Body of pancreas (tissue), 4 donors: ENCODE data around the gene SRGAP2C.
"Not testable (repeated sequence)": the region's sequence is repeated elsewhere in the genome, so short reads cannot be mapped to it uniquely, and the experiment has no call there.

Experiments used
- POLR2A ChIP-seq, 3 donors: fragments of 450-650 bp; IDR thresholded peaks; one replicate each; pipeline ENCODE4 v1.6.1; 2016; ENCODE audit warnings: antibody characterized with exemption in 3 of 3, mild to moderate bottlenecking in 2 of 3
- TF ChIP-seq, protein P1 (sequence below), 7 experiments: fragments of 450-650 bp in 4 of 7; fragments of 200-600 bp in 3 of 7; sonication (generic) in 3 of 7; IDR thresholded peaks; one replicate each; pipeline ENCODE4 v1.5.1; 2016 to 2019; ENCODE audit warnings: antibody characterized with exemption in 7 of 7

DNA sequence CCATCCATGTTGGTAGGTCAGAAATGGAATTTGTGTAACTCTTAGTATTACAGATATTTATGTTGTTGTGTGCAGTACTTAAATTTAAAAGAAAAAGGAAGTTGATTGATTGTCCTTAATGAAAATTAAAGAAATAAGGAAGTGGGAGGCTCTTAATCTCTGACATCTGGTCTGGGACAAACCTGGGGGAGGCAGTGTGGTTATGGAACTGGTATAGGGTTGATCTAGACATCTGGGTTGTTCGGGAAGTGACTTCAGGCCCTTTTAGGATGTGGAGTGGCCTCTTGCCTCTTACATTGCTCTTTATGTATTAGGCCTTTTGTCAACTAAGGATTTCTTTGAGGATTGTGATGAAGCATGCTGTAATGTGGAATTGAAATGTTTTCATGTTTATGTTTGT is 15.5 kb downstream of the SRGAP2C start:
- TF ChIP-seq, protein P1, sequence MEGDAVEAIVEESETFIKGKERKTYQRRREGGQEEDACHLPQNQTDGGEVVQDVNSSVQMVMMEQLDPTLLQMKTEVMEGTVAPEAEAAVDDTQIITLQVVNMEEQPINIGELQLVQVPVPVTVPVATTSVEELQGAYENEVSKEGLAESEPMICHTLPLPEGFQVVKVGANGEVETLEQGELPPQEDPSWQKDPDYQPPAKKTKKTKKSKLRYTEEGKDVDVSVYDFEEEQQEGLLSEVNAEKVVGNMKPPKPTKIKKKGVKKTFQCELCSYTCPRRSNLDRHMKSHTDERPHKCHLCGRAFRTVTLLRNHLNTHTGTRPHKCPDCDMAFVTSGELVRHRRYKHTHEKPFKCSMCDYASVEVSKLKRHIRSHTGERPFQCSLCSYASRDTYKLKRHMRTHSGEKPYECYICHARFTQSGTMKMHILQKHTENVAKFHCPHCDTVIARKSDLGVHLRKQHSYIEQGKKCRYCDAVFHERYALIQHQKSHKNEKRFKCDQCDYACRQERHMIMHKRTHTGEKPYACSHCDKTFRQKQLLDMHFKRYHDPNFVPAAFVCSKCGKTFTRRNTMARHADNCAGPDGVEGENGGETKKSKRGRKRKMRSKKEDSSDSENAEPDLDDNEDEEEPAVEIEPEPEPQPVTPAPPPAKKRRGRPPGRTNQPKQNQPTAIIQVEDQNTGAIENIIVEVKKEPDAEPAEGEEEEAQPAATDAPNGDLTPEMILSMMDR (IDR thresholded peaks at IDR 0.05): not testable (repeated sequence)
- not testable (repeated sequence) for TF ChIP-seq POLR2A (IDR thresholded peaks at IDR 0.05)
